DND-41 (cell line): ENCODE data around the gene ARHGAP15.

ENCODE experiments used
- EZH2 ChIP-seq: IDR thresholded peaks from 3 replicates; pipeline ENCODE4 v1.6.1; 2012; ENCODE audit warnings: borderline replicate concordance, low read depth, mild to moderate bottlenecking, moderate library complexity, low read length, inconsistent platforms; ENCODE audit not compliant: severe bottlenecking
- TF ChIP-seq, protein P1 (sequence below): IDR thresholded peaks from 2 replicates; pipeline ENCODE4 v1.5.1; 2012; ENCODE audit warnings: borderline replicate concordance, low read length, moderate library complexity, mild to moderate bottlenecking; ENCODE audit not compliant: poor library complexity, severe bottlenecking; ENCODE audit errors: extremely low read depth

DNA sequence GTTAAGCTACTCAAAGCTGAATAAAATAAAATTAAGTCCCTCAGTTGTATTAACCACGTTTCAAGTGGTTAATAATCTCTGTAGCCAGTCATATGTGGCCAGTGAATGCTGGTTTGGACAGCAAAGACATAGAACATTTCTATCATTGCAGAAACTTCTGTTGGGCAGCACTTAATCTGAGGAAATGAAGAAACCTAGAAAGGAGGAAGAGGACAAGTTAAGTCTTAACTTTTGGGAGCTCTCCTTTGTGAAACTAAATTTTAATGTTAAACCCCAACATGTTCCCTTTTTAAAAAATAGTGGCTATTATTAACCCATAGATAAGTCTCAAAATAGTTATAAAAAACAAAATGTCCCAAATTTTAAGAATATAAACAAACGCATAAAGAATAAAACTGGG is 421.3 kb downstream of the ARHGAP15 start:
- TF ChIP-seq, protein P1, sequence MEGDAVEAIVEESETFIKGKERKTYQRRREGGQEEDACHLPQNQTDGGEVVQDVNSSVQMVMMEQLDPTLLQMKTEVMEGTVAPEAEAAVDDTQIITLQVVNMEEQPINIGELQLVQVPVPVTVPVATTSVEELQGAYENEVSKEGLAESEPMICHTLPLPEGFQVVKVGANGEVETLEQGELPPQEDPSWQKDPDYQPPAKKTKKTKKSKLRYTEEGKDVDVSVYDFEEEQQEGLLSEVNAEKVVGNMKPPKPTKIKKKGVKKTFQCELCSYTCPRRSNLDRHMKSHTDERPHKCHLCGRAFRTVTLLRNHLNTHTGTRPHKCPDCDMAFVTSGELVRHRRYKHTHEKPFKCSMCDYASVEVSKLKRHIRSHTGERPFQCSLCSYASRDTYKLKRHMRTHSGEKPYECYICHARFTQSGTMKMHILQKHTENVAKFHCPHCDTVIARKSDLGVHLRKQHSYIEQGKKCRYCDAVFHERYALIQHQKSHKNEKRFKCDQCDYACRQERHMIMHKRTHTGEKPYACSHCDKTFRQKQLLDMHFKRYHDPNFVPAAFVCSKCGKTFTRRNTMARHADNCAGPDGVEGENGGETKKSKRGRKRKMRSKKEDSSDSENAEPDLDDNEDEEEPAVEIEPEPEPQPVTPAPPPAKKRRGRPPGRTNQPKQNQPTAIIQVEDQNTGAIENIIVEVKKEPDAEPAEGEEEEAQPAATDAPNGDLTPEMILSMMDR: no peak
- no peak for TF ChIP-seq EZH2
